ENCODE results near the gene WBP1L.

The WBP1L gene

GRCh38 chr10:102759497-102760210 lies 15.9 kb downstream of the WBP1L start:
- DNase-seq: no peak

GRCh38 chr10:102761981-102762380 lies 18.2 kb downstream of the WBP1L start:
- no peak for DNase-seq

DNA sequence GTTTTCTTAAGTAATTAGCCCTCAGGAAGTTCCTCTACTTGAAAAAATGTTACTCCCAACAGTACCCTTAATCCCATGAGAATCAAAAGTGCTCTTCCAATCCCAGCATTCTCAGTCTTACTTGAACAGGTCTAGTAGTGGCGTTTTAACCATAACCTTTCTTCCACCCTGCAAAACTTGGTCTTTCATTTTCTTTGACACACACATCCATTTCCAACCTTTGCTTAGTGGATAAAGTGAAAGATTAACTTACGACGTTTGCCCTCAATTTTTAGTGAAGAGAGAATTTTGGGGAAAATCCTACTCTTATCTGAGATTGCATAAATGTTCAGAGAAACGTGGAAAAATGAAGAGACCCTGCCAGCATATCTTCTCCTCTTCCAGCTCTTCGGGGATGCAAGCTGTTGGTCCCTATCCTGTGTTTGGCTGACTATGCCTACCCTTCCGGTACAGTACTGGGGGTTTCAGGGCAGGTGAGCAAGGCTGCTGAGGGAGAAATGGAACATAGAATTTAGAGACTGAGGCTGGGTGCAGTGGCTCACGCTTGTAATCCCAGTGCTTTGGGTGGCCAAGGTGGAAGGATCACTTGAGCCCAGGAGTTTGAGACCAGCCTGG lies 18.8 kb downstream of the WBP1L start:
- no peak for DNase-seq

GRCh38 chr10:102763037-102763607 lies 19.4 kb downstream of the WBP1L start:
- no peak for DNase-seq

GRCh38 chr10:102764470-102765161 lies 20.9 kb downstream of the WBP1L start:
- DNase-seq: no peak

DNA sequence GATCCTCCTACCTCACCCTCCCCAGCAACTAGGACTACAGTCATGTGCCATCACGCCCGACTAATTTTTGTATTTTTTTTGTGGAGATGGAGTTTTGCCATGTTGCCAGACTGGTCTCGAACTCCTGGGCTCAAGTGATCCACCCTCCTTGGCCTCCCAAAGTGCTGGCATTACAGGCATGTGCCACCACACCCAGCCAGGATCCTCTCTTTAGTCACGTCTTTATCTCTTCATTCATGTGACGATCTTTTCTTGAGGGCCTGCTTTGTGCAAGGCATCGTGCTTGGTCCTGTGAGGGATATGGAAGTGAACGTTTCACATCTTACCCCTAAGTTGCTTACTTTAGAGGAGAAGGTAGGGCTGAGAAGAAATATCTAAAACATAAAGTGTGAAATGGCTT lies 21.6 kb downstream of the WBP1L start:
- DNase-seq: no peak

GRCh38 chr10:102767428-102768160 lies 23.8 kb downstream of the WBP1L start:
- DNase-seq: no peak

DNA sequence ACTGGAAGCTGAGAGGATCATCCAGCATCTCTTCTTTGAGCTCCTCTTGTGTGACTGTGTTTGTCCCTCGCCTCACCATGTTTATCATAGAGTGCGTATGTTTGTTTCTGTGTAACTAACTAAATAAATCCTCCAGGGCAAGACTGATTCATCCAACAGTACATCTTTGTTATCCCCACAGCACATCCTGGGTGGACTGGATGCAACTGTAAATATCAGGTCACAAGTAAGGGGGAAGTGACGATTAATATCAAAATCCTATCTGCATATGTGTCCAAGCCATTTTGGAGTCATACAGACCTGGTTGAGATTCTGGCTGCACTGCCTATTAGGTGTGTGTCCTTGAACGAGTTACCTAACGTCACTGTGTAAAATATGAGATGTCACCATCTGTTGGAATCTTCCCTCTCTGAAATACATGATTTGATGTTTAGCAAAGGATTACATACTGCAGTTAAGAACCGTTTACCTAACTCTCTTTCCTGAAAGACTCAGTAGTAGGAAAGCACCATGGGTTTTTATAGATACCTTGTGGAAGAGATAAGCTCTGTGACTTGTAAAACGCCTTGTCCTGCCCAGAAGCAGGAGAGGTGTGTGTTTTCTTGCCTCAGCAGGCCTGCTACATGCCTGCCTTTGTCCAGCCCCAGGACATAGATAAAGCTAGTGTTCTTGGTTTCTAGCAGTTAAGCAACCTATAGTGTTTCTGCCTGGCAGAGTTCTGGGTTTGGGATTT lies 25.8 kb downstream of the WBP1L start:
- no peak for DNase-seq

DNA sequence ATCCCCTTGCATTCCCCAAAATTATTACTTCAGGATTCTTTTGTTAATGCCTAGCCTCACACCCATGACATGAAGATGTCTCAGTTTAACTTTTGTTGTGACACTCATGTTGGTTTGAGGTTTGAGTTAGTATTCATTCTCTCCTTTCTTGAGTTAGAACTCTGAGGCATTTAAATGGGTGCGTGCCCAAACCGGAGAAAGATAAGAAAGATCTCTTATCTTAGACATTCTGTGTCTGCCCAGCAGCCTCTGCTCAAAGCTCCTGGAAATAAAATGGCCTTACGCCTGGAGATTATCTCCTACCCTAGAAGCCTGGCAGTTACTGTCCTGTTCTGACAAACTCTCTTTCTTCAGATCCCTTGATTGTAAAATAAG lies 26.3 kb downstream of the WBP1L start:
- DNase-seq: no peak

- no peak for DNase-seq
Measured at GRCh38 chr10:102770792-102771191, 27.0 kb downstream of the WBP1L start.

DNA sequence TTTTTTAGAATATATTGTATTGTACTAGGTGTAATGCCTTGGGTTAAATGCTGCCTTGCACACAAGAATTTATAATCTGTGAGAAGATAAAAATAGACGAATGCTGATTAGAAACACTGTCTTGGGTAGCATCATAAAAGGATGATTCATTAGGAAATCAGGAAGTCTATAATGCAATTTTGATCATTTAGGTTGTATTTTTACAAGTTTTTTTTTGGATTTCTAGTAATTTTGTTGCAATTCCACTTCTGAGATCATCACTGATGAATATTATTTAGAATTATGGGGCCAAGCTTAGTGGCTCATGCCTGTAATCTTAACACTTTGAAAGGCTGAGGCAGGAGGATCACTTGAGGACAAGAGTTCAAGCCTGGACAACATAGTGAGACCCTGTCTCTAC lies 29.6 kb downstream of the WBP1L start:
- DNase-seq: no peak

- DNase-seq: no peak
Measured at GRCh38 chr10:102773986-102774385, 30.2 kb downstream of the WBP1L start.

- DNase-seq: no peak
Measured at GRCh38 chr10:102775201-102775934, 31.6 kb downstream of the WBP1L start.

- no peak for DNase-seq
Measured at GRCh38 chr10:102775935-102776669, 32.4 kb downstream of the WBP1L start.

GRCh38 chr10:102776779-102777456 lies 33.2 kb downstream of the WBP1L start:
- no peak for DNase-seq

- no peak for DNase-seq
Measured at GRCh38 chr10:102777711-102778453, 34.1 kb downstream of the WBP1L start.

GRCh38 chr10:102778781-102779180 lies 35.0 kb downstream of the WBP1L start:
- no peak for DNase-seq

DNA sequence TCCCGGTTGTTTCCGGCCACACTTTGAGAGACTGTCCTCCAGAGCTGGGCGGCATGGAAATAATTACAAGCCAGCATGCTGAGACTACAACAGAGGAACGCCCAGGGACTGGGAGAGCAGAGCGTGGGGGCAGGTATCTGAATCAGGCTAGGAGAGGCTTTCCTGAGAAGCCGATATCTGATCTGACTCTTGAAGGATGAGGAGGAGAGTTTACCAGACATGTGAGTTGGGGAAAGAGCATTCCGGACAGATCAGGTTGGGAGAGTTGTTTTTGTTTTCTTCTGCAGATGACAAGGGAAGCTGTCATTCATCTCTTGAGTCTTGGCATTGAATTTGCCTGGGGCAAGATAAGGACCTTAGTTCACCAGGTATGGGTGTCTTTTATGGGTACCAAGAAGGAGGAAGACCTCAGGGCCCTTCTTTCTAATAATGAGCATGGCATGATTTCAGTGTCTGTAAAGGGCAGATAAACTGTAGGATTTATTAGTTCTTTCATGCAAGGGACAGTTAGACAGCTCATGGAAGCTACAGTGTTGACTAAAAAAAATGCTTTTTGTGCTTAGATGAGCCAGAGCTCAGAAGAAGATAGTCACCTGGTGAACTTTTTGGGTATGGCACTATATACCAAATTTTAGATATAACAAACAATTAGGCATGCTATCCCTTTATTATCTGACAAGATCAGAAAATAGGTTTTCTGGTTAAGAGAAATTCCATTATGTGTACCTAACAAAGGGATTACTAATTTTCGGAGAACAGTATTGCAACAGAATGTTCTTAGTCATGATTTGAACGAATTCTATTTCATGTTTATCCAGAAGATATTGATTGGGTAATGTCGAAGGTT lies 36.2 kb downstream of the WBP1L start:
- DNase-seq: no peak

GRCh38 chr10:102780527-102780808 lies 36.7 kb downstream of the WBP1L start:
- no peak for DNase-seq
